Measurements from ENCODE around the gene TGIF2. TPM values are rescaled to one million over a fixed set of nuclear protein-coding genes. Genes with fewer than 3 reads are reported as not detected.
"Not testable (repeated sequence)": the region's sequence is repeated elsewhere in the genome, so short reads cannot be mapped to it uniquely, and the experiment has no call there.

The TGIF2 gene
- total RNA-seq, 1 donor from 2014 or later, result 140 TPM

DNA sequence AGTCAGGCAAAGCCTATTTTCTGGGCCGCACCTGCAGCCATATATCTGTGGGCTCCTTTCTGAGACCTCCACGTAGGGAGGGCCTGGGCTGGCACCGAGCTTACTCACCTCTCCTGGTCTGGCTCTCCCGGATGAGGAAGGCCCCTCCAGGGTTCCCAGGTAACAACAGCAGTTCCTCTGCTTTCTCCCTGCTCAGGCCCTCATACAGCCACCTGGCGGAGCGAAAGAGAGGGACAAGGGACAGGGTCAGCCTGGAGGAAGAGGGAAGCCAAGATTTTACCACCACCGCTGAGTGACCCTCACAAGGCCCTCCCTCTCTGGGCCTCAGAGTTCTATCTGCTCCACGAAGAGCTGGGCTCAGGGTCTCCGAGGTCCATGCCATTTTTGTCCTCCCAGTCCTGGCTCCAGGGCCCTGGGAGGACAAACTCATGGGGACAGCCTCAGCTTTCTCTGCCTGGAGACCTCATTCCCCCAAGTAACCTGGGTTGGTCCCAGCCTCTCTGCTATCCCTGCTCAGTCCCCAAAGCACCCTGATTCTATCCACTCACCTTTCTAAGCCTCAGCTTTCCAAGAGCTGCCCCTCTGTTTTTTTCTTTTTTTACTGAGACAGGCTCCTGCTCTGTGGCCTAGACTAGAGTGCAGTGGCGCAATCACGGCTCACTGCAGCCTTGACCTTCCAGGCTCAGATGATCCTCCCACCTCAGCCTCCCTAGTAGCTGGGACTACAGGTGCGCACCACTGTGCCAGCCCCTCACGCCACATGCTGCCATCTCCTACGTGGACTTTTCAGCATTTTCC lies 59.3 kb downstream of the TGIF2 start:
- Mint-ChIP-seq H3K4me1 (ENCODE audit: low read depth) (peaks cover 2% of the 10 kb centered on the region), H3K4me3 (ENCODE audit: low read depth) (no peak overlapping the region), H3K9me3 (ENCODE audit: low read depth) (no peaks in the 10 kb centered on the region), H3K27ac (peak overlapping the region; percentile 74), H3K36me3 (ENCODE audit: insufficient read depth) (no peaks in the 10 kb centered on the region), H3K27me3 (no peaks in the 10 kb centered on the region)
- DNase-seq (ENCODE audit: low spot score, unreplicated experiment), result peak; percentile 36
- TF ChIP-seq, protein P1, sequence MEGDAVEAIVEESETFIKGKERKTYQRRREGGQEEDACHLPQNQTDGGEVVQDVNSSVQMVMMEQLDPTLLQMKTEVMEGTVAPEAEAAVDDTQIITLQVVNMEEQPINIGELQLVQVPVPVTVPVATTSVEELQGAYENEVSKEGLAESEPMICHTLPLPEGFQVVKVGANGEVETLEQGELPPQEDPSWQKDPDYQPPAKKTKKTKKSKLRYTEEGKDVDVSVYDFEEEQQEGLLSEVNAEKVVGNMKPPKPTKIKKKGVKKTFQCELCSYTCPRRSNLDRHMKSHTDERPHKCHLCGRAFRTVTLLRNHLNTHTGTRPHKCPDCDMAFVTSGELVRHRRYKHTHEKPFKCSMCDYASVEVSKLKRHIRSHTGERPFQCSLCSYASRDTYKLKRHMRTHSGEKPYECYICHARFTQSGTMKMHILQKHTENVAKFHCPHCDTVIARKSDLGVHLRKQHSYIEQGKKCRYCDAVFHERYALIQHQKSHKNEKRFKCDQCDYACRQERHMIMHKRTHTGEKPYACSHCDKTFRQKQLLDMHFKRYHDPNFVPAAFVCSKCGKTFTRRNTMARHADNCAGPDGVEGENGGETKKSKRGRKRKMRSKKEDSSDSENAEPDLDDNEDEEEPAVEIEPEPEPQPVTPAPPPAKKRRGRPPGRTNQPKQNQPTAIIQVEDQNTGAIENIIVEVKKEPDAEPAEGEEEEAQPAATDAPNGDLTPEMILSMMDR (IDR thresholded peaks at IDR 0.05; ENCODE audit: unreplicated experiment), result peak; percentile 50

DNA sequence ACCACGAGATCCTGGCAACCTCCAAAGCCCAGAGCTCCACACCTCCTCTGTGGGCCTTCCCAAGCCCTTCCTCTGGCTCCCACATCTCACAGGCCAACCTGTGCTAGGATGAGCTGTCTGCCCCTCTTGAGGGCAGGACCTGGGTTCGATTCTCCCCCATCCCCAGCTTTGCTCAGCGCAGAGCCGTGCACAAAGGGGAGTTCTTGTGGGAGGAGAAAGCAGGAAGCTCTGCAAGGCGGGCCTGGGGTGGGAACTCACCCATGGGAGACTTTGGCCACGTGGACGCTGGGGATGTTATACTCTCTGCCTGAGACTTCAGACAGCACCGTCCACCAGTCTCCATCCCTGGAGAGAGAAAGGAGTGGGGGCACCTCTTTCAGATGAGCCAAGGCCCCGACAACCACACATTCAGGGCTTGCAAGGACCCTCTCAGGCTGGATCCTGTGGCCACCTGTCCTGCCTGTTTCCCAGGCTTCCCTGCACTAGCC lies 59.9 kb downstream of the TGIF2 start:
- no peak for DNase-seq (ENCODE audit: low spot score, unreplicated experiment)
- Mint-ChIP-seq H3K4me3 (ENCODE audit: low read depth) (no peak overlapping the region), H3K4me1 (ENCODE audit: low read depth) (peaks cover 2% of the 10 kb centered on the region), H3K9me3 (ENCODE audit: low read depth) (no peaks in the 10 kb centered on the region), H3K27me3 (no peaks in the 10 kb centered on the region), H3K36me3 (ENCODE audit: insufficient read depth) (no peaks in the 10 kb centered on the region), H3K27ac (no peak overlapping the region)
- TF ChIP-seq, protein P1 (IDR thresholded peaks at IDR 0.05; ENCODE audit: unreplicated experiment), result no peak

DNA sequence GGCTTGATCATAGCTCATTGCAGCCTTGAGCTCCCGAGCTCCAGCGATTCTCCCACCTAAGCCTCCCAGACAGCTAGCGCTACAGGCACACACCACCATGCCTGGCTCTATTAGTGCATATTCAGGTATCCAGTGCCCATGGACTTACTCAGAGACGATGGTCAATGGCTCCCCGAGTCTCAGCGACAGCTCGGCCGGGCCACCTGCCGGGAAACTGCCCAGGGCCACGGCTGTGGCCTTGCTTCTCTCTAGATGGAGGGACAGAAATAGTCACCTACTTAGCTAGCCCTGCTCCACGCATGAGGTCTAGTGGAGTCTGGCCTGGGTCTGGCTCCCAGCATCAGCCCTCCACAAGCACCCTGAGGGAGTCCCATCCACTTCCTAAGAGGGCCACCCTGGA lies 60.9 kb downstream of the TGIF2 start:
- Mint-ChIP-seq H3K27me3 (no peaks in the 10 kb centered on the region), H3K4me3 (ENCODE audit: low read depth) (no peak overlapping the region), H3K27ac (no peak overlapping the region), H3K36me3 (ENCODE audit: insufficient read depth) (no peaks in the 10 kb centered on the region), H3K9me3 (ENCODE audit: low read depth) (no peaks in the 10 kb centered on the region), H3K4me1 (ENCODE audit: low read depth) (peaks cover 2% of the 10 kb centered on the region)
- no peak for DNase-seq (ENCODE audit: low spot score, unreplicated experiment)
- TF ChIP-seq, protein P1 (IDR thresholded peaks at IDR 0.05; ENCODE audit: unreplicated experiment), result no peak

DNA sequence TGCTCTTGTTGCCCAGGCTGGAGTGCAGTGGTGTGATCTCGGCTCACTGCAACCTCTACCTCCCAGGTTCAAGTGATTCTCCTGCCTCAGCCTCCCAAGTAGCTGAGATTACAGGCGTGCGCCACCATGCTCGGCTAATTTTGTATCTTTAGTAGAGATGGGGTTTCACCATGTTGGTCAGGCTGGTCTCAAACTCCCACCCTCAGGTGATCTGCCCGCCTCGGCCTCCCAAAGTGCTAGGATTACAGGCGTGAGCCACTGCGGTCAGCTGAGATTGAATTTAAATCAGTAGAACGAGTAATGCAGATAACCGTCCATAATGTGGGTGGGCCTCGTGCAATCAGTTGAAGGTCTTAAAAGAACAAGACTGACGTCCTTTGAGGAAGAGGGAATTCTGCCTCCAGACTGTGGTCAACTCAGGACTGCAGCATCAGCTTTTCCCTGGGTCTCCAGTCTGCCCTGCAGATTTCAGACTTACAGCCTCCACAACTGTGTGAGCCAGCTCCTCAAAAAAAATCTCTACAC lies 65.5 kb downstream of the TGIF2 start:
- not testable (repeated sequence) for H3K27ac Mint-ChIP-seq; H3K4me3 Mint-ChIP-seq (ENCODE audit: low read depth); H3K27me3 Mint-ChIP-seq; H3K36me3 Mint-ChIP-seq (ENCODE audit: insufficient read depth); H3K9me3 Mint-ChIP-seq (ENCODE audit: low read depth); DNase-seq (ENCODE audit: low spot score, unreplicated experiment); H3K4me1 Mint-ChIP-seq (ENCODE audit: low read depth)

DNA sequence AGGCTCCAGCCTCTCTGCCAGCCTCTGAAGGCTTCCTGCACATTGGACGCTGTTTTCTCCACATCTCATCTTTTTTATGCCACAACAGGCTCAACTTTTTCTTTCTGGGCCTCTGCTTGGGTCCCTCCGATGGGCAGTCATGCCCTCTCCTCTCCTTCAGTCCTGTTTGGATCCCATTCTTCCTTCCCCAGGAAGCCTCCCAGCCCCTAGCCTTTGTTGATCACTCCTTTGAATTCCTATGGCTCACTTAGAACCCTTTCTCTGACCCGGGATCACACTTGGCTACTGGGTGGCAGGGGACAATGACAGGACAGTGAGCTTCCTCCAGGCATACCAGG lies 68.1 kb downstream of the TGIF2 start:
- H3K27ac Mint-ChIP-seq, result no peak overlapping the region
- H3K4me3 Mint-ChIP-seq (ENCODE audit: low read depth), result no peak overlapping the region
- no peaks in the 10 kb centered on the region for H3K36me3 Mint-ChIP-seq (ENCODE audit: insufficient read depth)
- no peaks in the 10 kb centered on the region for H3K9me3 Mint-ChIP-seq (ENCODE audit: low read depth)
- no peaks in the 10 kb centered on the region for H3K27me3 Mint-ChIP-seq
- H3K4me1 Mint-ChIP-seq (ENCODE audit: low read depth), result peaks cover 6% of the 10 kb centered on the region
- DNase-seq (ENCODE audit: low spot score, unreplicated experiment), result no peak
- TF ChIP-seq, protein P1 (IDR thresholded peaks at IDR 0.05; ENCODE audit: unreplicated experiment), result no peak

DNA sequence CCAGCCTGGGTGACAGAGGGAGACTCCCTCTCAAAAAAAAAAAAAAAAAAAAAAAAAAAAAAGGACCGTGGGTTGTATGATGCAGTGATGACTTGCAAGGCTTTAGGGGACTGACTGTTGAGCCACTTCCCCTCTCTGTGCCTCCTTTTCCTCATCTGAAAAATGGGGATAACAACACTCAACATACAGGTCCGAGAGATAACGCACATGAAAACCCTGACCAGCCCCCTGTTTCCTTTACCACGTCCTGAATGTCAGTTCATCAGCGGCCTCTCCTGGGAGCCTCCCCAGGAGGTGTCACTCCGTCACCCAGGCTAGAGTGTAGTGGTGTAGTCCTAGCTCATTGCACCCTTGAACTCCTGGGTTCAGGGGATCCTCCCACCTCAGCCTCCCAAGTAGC lies 68.7 kb downstream of the TGIF2 start:
- no peaks in the 10 kb centered on the region for H3K36me3 Mint-ChIP-seq (ENCODE audit: insufficient read depth)
- peaks cover 8% of the 10 kb centered on the region for H3K4me1 Mint-ChIP-seq (ENCODE audit: low read depth)
- no peak overlapping the region for H3K27ac Mint-ChIP-seq
- no peak for DNase-seq (ENCODE audit: low spot score, unreplicated experiment)
- no peaks in the 10 kb centered on the region for H3K9me3 Mint-ChIP-seq (ENCODE audit: low read depth)
- H3K27me3 Mint-ChIP-seq, result no peaks in the 10 kb centered on the region
- no peak overlapping the region for H3K4me3 Mint-ChIP-seq (ENCODE audit: low read depth)
- TF ChIP-seq, protein P1 (IDR thresholded peaks at IDR 0.05; ENCODE audit: unreplicated experiment), result no peak
